GM21447 (cell line): ENCODE measurements around the gene MYLK.

ENCODE experiments used
- ATAC-seq: cut with Tn5 transposase; IDR thresholded peaks from one replicate; pipeline ENCODE4 v1.9.1; 2021; ENCODE audit not compliant: unreplicated experiment

Gene MYLK

GRCh38 chr3:123832692-123833397 lies 51.3 kb downstream of the MYLK start:
- ATAC-seq: no peak

- no peak for ATAC-seq
These were observed 52.7 kb downstream of the MYLK start for GRCh38 chr3:123831420-123831819.

- no peak for ATAC-seq
These were observed 62.2 kb downstream of the MYLK start for GRCh38 chr3:123821920-123822319.

DNA sequence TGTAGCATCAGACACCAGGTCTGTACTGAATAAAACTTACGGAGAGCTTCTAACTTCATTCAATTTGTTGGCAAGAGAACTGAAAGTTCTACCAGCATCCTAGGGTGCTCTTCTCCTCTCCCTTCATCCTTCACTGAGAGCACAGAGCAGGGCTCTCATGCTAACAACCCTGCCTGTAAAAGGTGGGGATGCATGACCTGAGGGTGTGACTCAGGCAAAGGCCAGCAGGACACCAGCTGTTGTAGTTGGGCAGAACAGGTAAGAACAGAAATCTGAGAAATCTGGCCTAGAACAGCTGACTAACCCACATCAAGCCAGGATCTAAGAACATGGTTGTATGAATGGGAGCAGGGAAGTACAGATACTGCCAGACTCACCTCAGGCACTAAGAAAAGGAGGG lies 64.2 kb downstream of the MYLK start:
- no peak for ATAC-seq

- ATAC-seq: no peak
These were observed 65.2 kb downstream of the MYLK start for GRCh38 chr3:123818921-123819429.

DNA sequence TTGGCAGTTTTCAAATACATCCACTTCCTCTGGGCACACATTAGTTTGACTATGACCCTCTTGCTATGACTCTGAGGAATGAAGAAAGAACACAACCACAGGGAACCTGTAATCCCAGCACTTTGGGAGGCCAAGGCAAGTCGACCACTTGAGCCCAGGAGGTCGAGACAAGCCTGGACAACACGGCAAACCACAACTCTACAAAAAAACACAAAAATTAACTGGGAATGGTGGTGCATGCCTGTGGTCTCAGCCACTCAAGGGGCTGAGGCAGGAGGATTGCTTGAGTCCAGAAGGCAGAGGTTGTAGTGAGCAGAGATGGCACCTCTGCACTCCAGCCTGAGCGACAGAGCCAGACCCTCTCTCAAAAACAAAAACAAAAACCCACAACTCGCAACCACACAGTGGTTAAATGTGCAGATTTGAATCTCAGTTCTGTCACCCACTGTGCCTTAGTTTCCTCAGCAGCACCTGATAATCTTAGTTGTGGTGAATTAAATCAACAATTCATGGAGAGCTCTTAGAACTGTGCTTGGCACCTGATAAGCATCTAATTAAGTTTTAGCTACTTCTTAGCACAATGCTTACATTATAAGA lies 65.7 kb downstream of the MYLK start:
- no peak for ATAC-seq

DNA sequence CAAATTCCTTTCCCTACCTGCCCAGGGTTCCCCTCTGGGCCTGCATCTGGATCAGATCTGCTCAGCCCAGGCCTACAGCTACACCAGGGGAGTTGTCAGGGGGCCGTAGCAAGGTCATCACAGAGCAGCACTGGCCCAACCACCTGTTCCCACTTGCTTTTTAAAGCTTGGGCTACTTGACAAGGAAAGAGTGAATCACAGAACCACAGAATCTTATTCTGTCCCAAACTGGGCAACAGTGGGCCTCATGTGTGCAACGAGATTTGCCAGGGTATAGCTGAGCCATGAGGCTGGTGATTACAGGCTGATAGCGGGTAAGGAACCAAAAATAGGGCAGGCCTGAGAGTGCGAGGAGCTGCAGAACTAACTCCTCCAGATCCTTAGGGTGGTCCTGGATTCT lies 66.7 kb downstream of the MYLK start:
- ATAC-seq: no peak

DNA sequence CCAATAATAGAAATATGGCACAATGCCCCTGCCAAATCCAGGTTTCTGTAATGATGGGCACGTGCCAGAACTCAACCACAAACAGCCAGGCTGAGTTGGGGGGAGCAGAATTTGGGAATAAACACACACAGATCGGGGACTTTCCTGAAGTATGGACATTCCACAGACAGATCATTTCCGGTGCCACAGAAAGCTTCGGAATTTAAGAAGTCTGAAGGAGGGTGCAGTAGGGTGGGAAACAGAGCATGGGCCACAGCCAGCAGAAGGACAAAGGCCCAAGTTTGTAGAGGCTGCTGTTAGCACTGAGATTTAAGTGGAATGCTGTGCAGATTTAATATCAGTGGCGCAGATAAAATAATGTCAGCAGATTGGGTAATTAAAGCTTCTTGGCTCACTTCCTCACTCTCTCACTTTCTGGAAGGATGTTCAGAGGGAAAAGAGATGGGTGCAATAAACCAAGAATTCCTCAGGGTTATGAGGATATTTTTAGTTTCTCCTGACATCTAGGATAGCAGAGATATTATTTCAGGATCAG lies 67.4 kb downstream of the MYLK start:
- ATAC-seq: no peak

DNA sequence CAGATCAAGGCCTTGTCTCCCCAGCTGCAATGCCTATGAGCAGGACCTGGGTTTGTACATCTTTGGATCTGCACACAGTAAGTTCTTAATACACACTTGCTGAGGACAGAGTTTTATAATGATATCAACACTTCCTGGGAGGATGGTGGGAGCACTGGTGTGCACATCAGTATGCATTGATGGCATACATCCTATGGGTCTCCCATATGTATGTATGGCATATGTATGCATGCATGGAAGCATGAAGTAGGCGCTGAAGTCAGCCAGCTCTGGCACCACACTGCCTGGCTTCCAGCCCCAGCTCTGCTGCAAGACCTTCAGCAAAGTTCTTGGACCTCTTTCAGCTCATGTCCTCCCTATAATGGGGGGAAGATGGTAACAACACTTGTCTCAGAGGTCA lies 68.2 kb downstream of the MYLK start:
- no peak for ATAC-seq

DNA sequence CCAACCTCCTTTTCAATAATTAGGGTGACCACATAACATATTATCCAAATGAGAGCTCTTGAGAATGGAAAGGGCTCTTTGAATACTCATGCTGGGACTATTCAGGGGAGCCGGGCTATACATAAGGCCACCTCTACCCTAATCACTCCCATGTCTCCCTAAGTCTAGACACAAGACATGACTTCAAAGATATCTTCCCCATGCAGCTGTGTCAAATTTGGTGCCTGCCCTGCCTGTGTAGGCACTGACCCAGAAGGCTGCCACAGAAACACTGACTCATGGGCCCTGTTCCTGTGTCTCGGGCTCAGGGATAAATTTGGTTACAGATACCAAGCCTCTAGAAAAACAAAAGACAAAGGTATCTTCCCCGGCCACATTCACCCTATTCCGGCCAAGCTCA lies 70.3 kb downstream of the MYLK start:
- no peak for ATAC-seq

- no peak for ATAC-seq
These were observed 74.5 kb downstream of the MYLK start for GRCh38 chr3:123809597-123809996.

DNA sequence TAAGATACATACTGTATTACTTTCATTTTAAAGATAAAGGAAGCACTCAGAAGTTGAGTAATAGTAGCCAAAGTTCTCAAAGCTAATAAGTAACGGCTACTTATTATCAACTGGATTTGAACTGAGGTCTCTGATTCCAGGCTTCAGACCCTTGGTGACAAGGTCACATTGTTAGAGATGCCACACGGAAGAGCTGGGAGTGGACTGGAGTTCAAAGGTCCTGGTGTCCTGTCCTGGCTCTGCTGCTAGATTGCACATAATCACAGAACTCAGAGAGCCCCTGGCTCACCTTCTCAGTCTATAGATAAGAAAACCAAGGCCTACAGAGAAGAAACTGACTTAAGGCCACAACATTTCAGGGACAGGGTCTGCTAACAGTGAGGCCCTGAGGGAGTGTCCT lies 75.3 kb downstream of the MYLK start:
- ATAC-seq: no peak

DNA sequence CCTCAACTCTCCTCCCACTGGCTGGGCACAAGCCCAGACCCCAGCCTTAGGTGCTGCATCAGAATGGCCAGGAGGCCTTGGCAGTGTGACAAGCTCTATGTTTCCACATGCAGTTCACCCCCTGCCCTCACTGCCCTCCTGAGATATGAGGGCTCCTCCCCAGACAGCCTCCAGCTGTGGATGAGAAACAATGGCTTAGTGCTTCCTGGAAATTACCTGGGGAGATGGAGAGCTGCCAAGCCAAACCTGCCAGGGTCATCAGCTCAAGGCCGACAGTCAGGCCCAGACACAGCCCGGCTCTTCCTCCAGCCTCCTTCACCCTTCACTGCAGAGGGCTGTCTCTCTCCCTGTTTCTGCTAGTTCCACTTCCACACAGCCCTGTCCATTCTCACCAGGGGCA lies 76.3 kb downstream of the MYLK start:
- no peak for ATAC-seq

DNA sequence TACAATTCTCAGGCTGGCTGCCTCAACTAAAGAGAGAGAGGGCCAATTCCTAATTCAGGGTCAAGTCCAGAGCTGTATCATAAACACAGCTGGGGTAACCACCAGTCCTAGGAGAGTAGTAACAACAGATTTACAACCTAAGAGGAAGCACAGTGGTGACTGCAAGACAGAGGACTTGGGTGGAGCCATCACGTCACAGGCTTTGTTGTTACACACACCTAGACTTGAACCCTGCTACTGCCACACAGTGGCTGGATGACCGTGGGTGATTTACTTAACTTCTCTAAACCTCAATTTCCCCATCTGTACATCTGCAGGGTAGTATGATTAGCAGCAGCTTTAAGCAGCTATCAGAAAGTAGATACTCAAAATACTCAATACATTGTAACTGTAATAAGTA lies 78.6 kb downstream of the MYLK start:
- ATAC-seq: no peak

- no peak for ATAC-seq
These were observed 79.0 kb downstream of the MYLK start for GRCh38 chr3:123805101-123805500.

DNA sequence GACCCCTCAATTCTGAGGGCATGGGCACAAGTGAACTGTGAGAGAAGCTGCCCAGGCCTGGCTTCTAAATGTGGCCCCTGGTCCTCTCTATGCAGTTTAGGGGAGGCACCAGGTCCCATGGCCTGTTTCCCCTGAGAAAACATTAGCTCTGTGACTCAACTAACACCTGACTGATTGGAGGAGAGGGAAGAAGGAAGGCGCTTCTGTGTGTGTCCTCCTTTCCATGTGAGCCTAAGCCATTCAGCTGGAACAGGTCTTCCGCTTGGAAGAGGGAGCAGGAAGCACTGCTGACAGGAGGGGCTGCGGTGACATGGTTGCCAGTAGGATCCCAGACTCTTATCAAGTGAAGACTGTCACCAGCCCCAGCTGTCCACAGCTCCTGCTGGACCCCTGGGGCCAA lies 79.5 kb downstream of the MYLK start:
- ATAC-seq: no peak

GRCh38 chr3:123803521-123803920 lies 80.6 kb downstream of the MYLK start:
- ATAC-seq: no peak

DNA sequence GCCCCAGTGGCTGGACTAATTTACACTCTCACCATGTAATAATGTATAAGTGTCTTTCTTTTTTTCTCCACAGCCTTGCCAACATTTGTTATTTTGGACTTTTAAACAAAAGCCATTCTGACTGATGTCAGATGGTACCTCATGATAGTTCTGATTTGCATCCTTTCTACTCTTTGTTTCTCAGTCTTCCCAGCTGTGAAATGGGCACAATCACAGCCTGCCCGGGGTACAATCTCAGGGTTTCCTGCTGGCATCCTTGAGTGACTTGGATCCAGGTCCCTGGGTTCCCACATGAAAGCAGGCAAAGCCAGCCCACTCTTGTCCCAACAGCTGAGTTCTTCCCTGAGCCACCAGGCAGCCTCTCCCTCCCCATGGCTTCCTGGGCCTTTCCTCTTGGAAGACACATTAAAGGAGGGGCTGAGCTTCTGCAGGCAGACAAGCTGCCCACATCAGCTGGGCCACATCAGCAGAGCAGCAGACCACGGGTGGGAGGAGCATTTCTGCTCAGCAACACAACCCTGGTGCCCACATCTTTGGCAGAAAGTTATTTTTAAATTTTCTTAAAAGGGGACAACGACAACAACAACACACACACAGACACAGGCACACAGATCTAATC lies 82.0 kb downstream of the MYLK start:
- ATAC-seq: no peak

DNA sequence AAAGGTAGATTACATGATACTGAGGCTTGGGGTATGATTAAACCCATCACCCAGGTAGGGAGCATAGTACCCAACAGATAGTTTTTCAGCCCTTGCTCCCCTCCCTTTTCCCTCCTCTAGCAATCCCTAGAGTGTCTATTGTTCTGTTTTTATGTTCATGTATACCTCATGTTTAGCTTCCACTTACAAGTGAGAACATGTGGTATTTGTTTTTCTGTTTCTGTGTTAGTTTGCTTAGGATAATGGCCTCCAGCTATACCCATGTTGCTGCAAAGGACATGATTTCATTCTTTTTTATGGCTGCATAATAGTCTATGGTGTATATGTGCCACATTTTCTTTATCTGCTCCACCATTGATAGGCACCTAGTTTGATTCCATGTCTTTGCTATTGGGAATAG lies 82.7 kb downstream of the MYLK start:
- no peak for ATAC-seq

DNA sequence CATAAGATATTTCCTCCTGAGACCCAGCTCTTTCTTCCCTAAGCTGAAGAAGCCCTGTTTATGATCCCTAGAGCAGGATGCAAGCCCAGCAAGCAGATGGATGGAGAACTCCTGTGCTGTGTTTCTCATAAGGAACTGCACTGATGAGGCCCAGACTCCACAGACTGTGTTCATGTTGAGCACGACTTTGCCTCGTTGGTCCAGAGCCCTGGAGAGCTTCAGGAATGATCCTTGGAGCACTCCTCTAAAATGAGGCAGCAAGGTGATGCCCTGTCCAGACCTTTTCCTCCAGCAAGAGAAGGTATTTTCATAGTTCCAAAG lies 83.8 kb downstream of the MYLK start:
- no peak for ATAC-seq

DNA sequence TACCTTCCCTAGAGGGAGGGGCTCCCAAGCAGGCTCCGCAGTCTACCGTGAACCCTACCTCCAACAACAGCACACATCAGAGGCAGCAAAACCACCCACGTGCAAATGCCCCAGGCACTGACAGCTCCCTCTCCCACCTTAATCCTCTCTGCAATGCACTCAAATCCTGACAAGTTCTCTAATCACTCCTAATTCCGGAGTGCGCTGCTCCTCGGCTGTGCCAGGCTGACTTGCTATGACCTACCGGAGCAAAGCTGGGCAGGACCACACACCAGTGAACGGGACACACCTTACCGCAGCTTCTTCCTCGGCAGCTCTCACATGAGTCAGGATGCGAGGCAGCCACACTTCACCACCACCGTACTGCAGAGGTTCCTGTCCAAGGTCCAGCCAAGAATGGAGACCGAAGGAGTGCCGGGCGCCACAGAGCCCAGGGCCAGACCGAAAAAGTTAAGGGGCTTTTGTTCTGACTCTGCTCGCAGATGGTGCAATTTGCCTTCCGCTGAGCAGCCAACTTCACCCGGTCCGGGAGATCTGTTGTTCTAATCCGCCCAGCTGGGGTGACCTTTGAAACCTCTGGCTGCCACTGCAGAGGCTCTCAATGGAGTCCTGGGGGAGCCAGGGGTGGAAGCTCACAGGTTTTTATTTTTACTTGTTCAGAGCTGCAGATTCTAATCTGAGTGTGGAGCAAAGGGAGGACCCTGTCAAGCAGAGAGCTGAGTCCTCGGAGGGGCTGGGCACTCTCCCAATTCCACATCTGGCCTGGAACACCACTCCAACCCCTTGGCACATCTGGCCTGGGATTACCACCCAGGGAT lies 84.4 kb downstream of the MYLK start:
- no peak for ATAC-seq
